Suppressor macrophage treated with lipopolysaccharide for 4 hours (primary cell): ENCODE results near the gene KIF3C.
"Not testable (repeated sequence)": the region's sequence is repeated elsewhere in the genome, so short reads cannot be mapped to it uniquely, and the experiment has no call there.

Experiments
- DNase-seq: peaks from one replicate; pipeline ENCODE4 v3.0.0-alpha.2; 2020

KIF3C gene

DNA sequence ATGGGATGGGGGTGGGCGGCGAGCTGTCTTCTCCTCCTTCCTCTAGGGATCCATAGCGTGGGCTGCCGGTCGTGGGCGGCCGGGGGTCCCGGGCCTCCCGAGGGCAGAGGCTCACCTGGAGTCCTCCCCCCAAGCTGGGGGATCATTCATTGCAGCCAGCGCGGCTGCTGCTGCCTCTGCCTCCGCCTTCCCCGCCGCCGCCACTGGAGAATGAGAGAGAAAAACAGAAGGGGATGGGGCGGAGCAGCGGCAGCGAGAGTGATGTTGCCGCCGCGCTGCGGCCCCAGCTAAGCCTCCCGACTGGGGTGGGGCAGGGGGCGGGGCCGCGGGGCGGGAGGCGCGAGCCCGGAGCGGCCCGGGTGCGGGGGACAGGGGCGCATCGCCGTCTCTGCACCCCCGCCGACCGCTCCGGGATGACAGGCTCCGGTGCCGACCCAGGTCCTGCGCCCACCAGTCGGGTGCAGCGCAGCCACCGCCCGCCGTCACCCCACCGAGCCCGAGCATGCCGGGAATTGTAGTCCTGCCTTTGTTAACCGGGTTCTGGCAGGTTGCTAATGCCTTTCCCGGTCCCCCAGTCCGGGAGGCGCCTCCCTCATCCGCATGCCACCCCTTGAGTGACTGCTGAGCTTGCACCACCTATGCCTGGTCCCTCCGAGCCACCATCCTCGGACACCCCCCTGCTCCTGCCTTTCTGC, at the start of gene KIF3C:
Gene KIF3C (minus strand): TSS at position 225 of the 695 bp plus-strand sequence. CDS start 580 bp downstream, outside the sequence.
- peak; percentile 56 for DNase-seq

GRCh38 chr2:26028083-26028482, 45.8 kb upstream of the KIF3C start:
- DNase-seq, result not testable (repeated sequence)

GRCh38 chr2:26025509-26025908, 43.2 kb upstream of the KIF3C start:
- DNase-seq, result no peak

GRCh38 chr2:26024260-26024659, 42.0 kb upstream of the KIF3C start:
- DNase-seq, result no peak

DNA sequence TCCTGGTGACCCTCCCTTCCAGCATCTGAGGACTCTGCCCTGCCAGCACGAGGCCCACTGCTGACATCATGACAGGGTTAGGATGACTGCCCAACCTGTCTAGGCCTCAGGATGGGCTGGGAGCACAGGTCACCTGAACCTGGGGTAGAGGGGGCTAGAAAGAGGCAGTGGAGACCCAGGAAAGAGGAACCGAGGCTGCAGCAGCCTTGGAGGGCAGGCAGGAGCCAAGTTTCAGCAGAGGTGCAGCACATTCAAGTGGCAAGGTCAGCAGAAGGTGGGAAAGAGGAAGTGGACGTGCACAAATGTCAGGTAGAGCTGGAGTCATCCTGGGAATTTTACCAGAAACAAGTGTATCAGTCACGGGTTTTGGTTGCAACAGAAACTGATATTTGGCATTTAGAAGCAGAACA, 37.9 kb upstream of the KIF3C start:
- DNase-seq, result peak; percentile 58

DNA sequence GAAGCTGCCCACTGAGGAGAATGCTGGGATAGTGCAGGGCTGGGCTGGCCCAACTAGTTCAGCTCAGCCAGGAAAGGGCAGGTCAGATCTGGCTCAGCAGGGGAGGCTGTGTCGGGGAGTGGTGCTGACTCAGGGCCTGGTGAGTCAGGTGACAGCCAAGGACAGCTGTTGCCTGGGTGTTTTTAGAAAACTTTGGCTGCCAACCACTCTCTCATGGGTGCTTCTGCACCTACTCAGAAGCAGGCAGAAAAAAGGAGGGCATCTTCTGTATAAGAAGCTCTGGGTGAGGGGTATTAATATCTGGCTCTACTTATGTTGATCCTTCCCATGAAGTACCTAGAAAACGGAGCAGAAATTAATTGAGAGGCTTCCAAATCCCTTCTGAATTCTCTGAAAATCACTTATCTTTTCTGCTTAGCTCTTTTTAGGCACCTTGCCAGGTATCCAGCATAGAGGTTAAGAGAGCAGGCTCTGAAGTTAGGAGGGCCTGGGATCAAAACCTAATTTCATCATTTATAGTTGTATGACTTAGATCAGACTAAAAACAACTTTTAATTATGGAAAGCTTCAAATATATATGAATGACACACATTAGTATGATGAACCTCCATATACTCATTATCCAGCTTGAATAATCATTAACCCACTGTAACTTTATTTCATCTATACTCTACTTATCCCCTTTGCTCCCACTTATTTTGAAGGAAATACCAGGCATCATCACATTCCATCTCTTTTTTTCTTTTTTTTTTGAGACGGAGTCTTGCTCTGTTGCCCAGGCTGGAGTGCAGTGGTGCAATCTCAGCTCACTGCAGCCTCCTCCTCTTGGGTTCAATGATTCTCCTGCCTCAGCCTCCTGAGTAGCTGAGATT, 36.1 kb upstream of the KIF3C start:
- DNase-seq, result peak; percentile 91

DNA sequence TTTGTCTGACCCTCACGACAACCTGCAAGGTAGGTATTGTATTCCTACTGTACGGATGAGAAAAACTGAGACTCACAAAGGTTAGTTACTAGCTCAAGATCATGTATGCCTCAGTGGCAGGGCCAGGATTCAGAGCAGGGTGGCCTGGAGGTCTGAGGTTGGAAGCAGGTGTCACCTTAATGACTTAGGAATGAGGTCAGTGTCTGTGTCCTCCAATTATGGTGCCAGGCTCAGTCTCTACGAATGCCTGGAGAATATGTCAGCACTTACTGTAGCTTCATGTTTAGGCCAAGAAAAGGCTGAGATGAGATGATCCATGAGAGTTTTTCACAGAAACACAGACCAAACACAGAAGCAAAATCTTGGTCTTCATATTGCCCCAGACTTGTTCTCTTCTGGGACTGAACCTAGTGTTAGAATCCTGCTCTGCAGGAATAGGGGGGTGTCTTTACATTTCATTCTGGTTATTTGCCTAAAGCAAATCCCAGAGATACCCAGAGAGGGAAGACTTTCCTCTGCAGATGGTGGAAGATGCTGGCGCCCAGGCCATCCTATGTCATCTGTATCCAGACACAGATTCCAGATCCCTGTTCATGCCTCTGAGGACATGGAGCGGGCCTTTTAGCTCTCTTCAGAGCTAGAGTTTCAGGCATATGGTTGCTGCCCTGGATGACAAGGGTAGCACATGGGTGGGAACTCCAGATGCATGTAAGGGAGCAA, 35.3 kb upstream of the KIF3C start:
- DNase-seq, result no peak

DNA sequence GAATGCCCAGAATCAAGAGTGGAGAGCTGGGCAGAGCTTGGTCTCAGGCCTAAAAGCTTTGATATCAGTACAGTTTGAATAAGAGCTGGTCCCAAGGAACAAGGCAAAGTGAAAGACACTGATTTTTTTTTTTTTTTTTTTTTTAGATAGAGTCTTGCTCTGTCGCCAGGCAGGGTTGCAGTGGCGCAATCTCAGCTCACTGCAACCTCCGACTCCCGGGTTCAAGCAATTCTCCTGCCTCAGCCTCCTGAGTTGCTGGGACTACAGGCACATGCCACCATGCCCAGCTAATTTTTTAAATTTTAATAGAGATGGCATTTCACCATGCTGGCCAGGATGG, 34.4 kb upstream of the KIF3C start:
- not testable (repeated sequence) for DNase-seq

DNA sequence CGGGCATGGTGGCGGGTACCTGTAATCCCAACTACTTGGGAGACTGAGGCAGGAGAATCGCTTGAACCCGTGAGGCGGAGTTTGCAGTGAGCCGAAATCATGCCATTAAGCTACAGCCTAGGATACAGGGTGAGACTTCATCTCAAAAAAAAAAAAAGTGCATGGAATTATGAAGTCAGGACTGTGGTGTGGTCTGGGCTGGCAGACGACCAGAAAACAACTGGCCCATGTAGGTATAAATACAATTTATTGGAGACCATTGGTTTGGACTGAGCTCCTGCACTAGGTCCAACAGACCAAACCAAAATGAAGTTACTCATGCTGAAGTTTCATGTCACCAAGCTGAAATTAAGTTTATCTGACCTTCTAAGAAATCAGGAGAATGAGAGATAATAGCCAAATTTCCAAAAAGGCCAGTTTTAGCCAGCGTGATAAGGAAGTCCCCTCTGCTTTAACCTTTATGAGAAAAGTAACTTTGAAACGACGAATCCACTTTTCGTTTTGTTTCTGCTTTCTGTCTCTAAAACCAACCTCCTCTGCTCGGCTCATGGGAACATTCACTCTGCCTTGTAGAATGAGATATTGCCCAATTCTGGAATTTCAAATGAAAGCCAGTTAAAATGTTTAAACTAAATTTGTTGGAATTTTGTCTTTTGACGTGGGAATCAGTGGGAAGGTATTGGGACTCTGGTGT, 33.9 kb upstream of the KIF3C start:
- peak; percentile 95 for DNase-seq

GRCh38 chr2:26013668-26014067, 31.4 kb upstream of the KIF3C start:
- no peak for DNase-seq

DNA sequence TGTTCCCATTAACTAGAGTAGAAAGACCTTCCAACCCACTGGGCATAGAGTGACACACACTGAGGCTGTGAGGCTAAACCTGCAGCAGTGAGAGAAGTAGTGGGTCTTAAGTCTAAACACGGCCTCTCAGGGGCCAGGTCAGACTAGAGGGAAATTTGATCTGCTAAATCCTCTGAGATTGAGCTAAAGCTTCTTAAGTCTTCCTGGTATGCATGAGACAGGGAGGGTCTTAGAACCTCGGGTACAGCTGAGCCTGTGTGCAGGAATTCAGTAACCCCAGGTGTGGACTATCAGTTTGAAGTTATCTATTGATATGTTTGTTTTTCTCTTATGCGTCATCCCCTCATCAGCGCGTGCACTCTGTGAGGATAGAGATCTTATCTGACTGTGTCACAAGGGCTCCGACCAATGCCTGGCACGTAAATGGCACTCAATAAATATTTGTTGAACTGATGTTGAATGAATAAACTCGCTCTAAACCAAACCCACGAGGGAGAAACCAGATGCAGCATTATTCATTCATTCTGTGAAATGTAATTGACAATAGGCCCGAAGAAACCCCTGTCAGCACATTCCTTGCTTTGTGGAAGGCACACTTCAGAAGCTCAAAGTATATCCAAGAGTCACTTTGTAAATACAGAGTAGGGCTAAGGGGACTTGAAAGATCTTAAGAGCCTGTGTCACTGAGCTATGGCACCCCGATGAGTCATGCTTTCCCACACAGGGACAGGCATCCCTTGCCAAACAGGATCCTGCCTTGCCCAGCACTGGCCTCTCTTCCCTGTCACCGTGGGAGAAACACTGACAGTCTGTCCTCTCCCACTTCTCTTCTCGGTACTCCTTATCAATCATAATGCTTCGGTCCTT, 29.9 kb upstream of the KIF3C start:
- DNase-seq, result peak; percentile 96

- peak; percentile 88 for DNase-seq
These were observed 29.3 kb upstream of the KIF3C start for GRCh38 chr2:26011609-26011989.

DNA sequence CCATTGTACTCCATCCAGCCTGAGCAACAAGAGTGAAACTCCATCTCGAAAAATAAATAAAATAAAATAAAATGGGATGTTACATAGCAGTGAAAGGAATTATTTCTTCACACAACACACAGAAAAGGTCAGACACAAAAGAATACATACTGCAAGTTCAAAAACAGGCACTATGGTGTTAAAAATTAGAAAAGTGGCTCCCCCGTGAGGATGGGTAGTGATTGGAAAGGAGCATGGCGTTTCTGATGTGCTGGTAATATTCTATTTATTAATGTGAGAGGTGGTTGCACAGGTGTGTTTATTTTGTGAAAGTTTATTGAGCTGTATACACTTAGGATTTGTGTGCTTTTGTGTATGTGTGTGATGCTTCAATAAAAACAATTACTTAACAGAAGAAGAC, 28.6 kb upstream of the KIF3C start:
- DNase-seq, result no peak

- DNase-seq, result no peak
These were observed 27.3 kb upstream of the KIF3C start for GRCh38 chr2:26009567-26009963.

DNA sequence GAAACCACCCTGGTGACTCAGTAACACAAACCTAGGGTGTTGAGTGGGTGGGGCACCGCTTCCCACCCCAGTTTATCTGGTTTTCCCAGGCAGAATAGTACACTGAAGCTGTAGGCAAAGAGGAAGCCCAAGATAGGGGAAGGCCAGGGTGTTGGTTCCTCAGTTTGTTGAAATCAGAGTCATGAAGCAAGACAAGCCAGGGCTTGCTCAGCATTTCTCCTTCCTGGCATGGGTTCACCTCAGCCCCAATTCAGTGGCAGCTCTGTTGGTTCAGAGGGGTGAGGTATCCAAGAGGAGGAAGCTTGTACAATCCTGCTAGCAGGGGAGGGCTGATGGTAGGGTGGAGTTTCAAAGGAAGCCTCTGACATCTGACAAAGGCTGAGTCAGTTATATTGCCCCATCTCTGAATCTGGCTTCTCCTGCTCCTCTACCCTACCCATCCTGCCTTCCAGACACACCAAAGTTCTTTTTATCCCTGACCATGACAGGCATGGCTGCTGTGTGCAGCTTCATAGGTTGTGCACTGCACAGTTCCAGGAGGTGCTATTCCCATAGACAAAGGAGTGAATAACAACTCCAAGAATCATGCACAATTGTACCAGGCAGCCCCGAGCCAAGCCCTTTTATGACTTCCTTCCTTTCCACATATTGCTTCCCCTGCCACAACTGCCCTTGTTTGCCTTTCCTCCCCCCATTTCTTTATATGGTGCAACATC, 26.7 kb upstream of the KIF3C start:
- peak; percentile 98 for DNase-seq

DNA sequence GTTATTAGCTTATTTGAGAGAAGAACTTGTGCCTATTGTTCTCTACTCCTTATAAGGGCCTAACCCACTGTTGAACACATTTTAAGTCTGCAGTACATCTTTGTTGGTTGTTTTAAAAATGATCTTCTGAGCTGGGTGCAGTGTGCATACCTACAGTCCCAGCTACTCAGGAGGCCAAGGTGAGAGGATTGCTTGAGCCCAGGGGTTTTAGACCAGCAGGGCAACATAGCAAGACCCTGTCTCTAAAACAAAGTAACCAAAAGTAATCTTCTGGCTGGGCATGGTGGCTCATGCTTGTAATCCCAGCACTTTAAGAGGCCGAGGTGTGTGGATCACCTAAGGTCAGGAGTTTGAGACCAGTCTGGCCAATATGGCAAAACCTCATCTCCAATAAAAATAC, 25.8 kb upstream of the KIF3C start:
- DNase-seq, result no peak

- DNase-seq, result peak; percentile 92
These were observed 20.5 kb upstream of the KIF3C start for GRCh38 chr2:26002632-26003310.

DNA sequence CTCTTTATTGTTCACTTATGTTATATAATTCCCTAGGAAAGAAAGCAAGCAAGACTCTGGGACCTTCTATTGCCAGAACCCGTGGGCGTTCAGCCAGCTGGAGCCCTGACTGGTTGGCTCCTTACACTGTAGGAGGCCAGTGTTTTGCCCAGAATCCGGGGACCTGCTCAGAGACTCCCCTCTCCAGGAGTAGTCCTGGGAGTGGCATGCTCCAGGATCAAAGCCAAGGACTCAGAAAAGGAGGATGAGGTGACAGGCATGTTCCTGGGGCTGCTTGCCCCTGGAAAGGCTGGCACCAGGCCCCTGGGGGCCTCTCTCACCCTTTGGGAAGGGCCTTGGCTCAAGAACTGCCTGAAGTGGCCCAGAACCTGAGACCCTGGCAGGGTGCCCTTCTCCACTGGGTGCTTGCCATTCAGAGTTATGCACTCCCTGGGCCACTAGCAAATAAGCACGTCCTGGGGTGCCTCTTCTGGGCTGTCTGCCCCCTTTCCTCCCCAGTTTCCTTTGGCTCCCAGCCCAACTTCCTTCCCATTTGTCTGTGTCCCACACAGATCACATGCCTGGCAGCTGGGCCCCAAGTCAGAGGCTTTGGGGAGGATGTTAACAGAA, 19.6 kb upstream of the KIF3C start:
- peak; percentile 56 for DNase-seq

DNA sequence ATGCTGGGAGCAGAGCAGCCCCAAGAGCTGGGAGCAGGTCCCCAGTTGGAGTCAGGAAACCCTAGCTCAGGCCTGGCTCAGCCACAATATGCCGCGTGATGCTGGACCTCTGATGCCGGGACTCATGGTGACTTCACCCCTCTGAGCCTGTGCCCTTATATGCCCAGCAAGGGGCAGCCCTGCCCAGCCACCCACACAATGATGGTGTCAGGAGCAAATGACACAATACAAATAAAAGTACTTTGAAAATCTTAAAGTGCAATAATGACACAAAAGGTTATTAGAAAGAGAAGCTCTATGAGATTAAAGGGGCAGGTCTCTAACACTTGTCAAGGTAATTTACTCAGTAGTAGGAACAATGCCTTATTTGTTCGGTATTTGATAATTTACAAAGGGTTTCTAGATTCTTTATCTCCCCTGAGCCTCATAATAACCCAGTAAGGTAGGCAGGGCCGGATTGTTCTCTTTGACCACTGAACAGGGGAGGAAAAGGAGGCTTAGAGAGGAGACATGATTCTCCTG, 18.3 kb upstream of the KIF3C start:
- peak; percentile 96 for DNase-seq

DNA sequence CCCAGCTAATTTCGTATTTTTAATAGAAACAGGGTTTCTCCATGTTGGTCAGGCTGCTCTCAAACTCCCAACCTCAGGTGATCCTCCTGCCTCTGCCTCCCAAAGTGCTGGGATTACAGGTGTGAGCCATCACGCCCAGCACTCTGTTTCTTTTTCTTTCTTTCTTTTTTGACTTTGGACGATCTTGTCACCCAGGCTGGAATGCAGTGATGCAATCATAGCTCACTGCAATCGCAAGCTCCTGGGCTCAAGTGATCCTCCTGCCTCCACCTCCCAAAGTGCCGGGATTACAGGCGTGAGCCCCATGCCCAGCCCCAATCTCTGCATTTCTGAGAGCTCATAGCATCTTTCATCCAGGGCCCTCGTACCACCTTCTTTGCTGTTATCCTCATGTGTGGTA, 17.1 kb upstream of the KIF3C start:
- not testable (repeated sequence) for DNase-seq
